IMR-90 (cell line): ENCODE measurements around the gene SH3BGRL3. TPM values are rescaled to one million over a fixed set of nuclear protein-coding genes. Genes with fewer than 3 reads are reported as not detected.

ENCODE experiments used
- ATAC-seq: fragments of 200-7000 bp; cut with Tn5 transposase; 2 replicates; pipeline ENCODE4 v1.9.1; 2020; ENCODE audit warnings: low read depth, mild to moderate bottlenecking, moderate library complexity
- BruUV-seq: library from RNA; stranded (reverse); fragments of 400-500 nt; replicated peaks from 2 replicates; lab custom pipeline; 2021; lab: Mats Ljungman, UMichigan
- CTCF ChIA-PET: fragments of 300-600 bp; formaldehyde crosslinking; extraction: SDS; loops from one replicate; lab custom pipeline; 2021; ENCODE audit warnings: antibody characterized with exemption; lab: Yijun Ruan, JAX
- POLR2A ChIA-PET: fragments of 300-600 bp; sonication (Branson Sonifier 250); formaldehyde crosslinking; loops from one replicate; lab custom pipeline; 2022; ENCODE audit warnings: antibody characterized with exemption; ENCODE audit not compliant: unreplicated experiment; lab: Charles Lee
- DNase-seq: peaks from one replicate; pipeline ENCODE4 v3.0.0; 2013
- H2AFZ ChIP-seq: replicated peaks from 2 replicates; pipeline ENCODE3; 2013; ENCODE audit warnings: low read length, mild to moderate bottlenecking; ENCODE audit not compliant: poor library complexity
- H2AK5ac ChIP-seq: 2 replicates; pipeline ENCODE4 v1.6.1; 2013; ENCODE audit warnings: low read depth, low read length, inconsistent platforms
- H2AK9ac ChIP-seq: replicated peaks from 2 replicates; pipeline ENCODE3; 2013; ENCODE audit warnings: mild to moderate bottlenecking, low read depth, low read length, moderate library complexity; ENCODE audit not compliant: poor library complexity
- H2BK120ac ChIP-seq: 2 replicates; pipeline ENCODE4 v1.6.1; 2013; ENCODE audit warnings: low read depth, low read length, inconsistent platforms
- H2BK15ac ChIP-seq: 3 replicates; pipeline ENCODE4 v1.6.1; 2013; ENCODE audit warnings: low read depth, low read length, inconsistent platforms
- H2BK20ac ChIP-seq: 2 replicates; pipeline ENCODE4 v1.6.1; 2013; ENCODE audit warnings: low read depth, mild to moderate bottlenecking, inconsistent platforms, low read length, moderate library complexity
- H2BK5ac ChIP-seq: 2 replicates; pipeline ENCODE4 v1.6.1; 2013; ENCODE audit warnings: mild to moderate bottlenecking, low read depth, low read length, inconsistent platforms; ENCODE audit not compliant: poor library complexity, severe bottlenecking
- H3K14ac ChIP-seq: replicated peaks from 2 replicates; pipeline ENCODE4 v1.6.1; 2013; ENCODE audit warnings: low read depth, low read length, inconsistent platforms
- H3K18ac ChIP-seq: 2 replicates; pipeline ENCODE4 v1.6.1; 2013; ENCODE audit warnings: low read depth, low read length, control low read depth
- H3K23ac ChIP-seq: 2 replicates; pipeline ENCODE4 v1.6.1; 2013; ENCODE audit warnings: low read depth, low read length, inconsistent platforms
- H3K27ac ChIP-seq: 2 replicates; pipeline ENCODE4 v1.5.1; 2013; ENCODE audit warnings: mild to moderate bottlenecking, control low read depth, low read length; ENCODE audit not compliant: insufficient read depth
- H3K27me3 ChIP-seq: 2 replicates; pipeline ENCODE4 v1.6.1; 2013; ENCODE audit warnings: low read length; ENCODE audit not compliant: control insufficient read depth, insufficient read depth
- H3K36me3 ChIP-seq: 2 replicates; pipeline ENCODE4 v1.6.1; 2013; ENCODE audit warnings: low read length, mixed read lengths; ENCODE audit not compliant: control insufficient read depth, insufficient read depth
- H3K4ac ChIP-seq: 2 replicates; pipeline ENCODE4 v1.6.1; 2013; ENCODE audit warnings: low read depth, low read length, inconsistent platforms
- H3K4me1 ChIP-seq: 2 replicates; pipeline ENCODE4 v1.6.1; 2013; ENCODE audit warnings: low read length, mixed read lengths; ENCODE audit not compliant: control insufficient read depth, insufficient read depth
- H3K4me2 ChIP-seq: 2 replicates; pipeline ENCODE4 v1.6.1; 2013; ENCODE audit warnings: low read depth, mild to moderate bottlenecking, control low read depth, low read length, moderate library complexity
- H3K4me3 ChIP-seq: 2 replicates; pipeline ENCODE4 v1.5.1; 2013; ENCODE audit warnings: low read depth, mild to moderate bottlenecking, control low read depth, low read length, moderate library complexity; ENCODE audit not compliant: insufficient read depth
- H3K56ac ChIP-seq: 2 replicates; pipeline ENCODE4 v1.6.1; 2013; ENCODE audit warnings: low read length, inconsistent platforms; ENCODE audit not compliant: insufficient read depth; ENCODE audit errors: extremely low read depth
- H3K79me1 ChIP-seq, 2 experiments: 2 replicates each; pipeline ENCODE4 v1.6.1; 2013; ENCODE audit warnings: low read length in 2 of 2, inconsistent platforms in 1 of 2, low read depth in 1 of 2
- H3K9ac ChIP-seq: 2 replicates; pipeline ENCODE4 v1.6.1; 2013; ENCODE audit warnings: low read depth, low read length, control low read depth
- H3K9me1 ChIP-seq: 2 replicates; pipeline ENCODE4 v1.6.1; 2013; ENCODE audit warnings: low read length, inconsistent platforms; ENCODE audit not compliant: insufficient read depth
- H3K9me3 ChIP-seq: 2 replicates; pipeline ENCODE4 v1.6.1; 2013; ENCODE audit warnings: low read length; ENCODE audit not compliant: control insufficient read depth, insufficient read depth
- H4K20me1 ChIP-seq: 2 replicates; pipeline ENCODE4 v1.6.1; 2013; ENCODE audit warnings: low read length, inconsistent platforms; ENCODE audit not compliant: insufficient read depth
- H4K5ac ChIP-seq: 2 replicates; pipeline ENCODE4 v1.6.1; 2013; ENCODE audit warnings: mild to moderate bottlenecking, low read depth, low read length, control low read depth
- H4K8ac ChIP-seq, 2 experiments: 2 replicates each; pipeline ENCODE4 v1.6.1; 2013; ENCODE audit warnings: low read depth in 2 of 2, low read length in 2 of 2, control low read depth in 1 of 2, inconsistent platforms in 1 of 2
- H4K91ac ChIP-seq: 2 replicates; pipeline ENCODE4 v1.6.1; 2013; ENCODE audit warnings: low read depth, low read length, inconsistent platforms; ENCODE audit not compliant: insufficient read depth
- CTCF ChIP-seq: conservative IDR thresholded peaks from 2 replicates; pipeline ENCODE4 v1.5.1; 2012; ENCODE audit warnings: mild to moderate bottlenecking, low read depth, low read length, improper control_type of control experiment
- NFE2L2 ChIP-seq: fragments of 150-350 bp; IDR thresholded peaks from 2 replicates; pipeline ENCODE4 v1.6.1; 2016; ENCODE audit warnings: low read depth, mild to moderate bottlenecking, low read length
- RFX5 ChIP-seq: IDR thresholded peaks from 2 replicates; pipeline ENCODE4 v1.8.0; 2012; ENCODE audit warnings: low read depth, mild to moderate bottlenecking, low read length, moderate library complexity
- WGBS, 2 experiments: methylation state at CpG; one replicate each; pipeline versions ENCODE4 v1.1.5 to v1.1.7; 2013; ENCODE audit warnings: missing lambda C conversion rate in 2 of 2; ENCODE audit not compliant: insufficient read length in 1 of 2; ENCODE audit errors: extremely low coverage in 2 of 2; 5-methylcytosine and 5-hydroxymethylcytosine counted together
- dilution Hi-C: fragments of 300-500 bp; cut with HindIII; formaldehyde crosslinking; loops from one replicate; pipeline ENCODE4 v1.14.3; 2018; ENCODE audit warnings: low sequenced_read_pairs; ENCODE audit not compliant: unreplicated experiment
- in situ Hi-C: fragments of 300-500 bp; cut with MboI; formaldehyde crosslinking; loops from 3 replicates; pipeline ENCODE4 v1.14.3; 2019; ENCODE audit warnings: low sequenced_read_pairs, inconsistent platforms, mixed read lengths
- intact Hi-C: fragments of 100-400 bp; cut with micrococcal nuclease; formaldehyde crosslinking; loops from 2 replicates; pipeline ENCODE4 v1.10.0; 2022
- polyA plus RNA-seq, 3 experiments: library from polyadenylated mRNA; depleted of rRNA; stranded (reverse); fragments of >200 nt; gene quantifications; 2 replicates each; pipeline ENCODE4 v1.2.3, GENCODE V29; 2012; ENCODE audit warnings: low replicate concordance in 1 of 3
- total RNA-seq: library from RNA; depleted of rRNA; stranded (reverse); fragments of >200 nt; gene quantifications from 2 replicates; pipeline ENCODE4 v1.2.3, GENCODE V29; 2012

SH3BGRL3 gene
- total and polyA plus RNA-seq, 2 of the 4 experiments (the other 2 are of a cell fraction), result 35.0 to 483 TPM

GRCh38 chr1:26290122-26290881 is 10.4 kb downstream of the SH3BGRL3 start:
- Histone ChIP-seq H3K27me3 (no peaks in the 10 kb centered on the region), H3K9me3 (no peaks in the 10 kb centered on the region), H2AK5ac (no peak overlapping the region), H3K18ac (no peak overlapping the region), H2AFZ (no peak overlapping the region), H3K36me3 (no peaks in the 10 kb centered on the region), H3K23ac (no peak overlapping the region), H2BK15ac (no peak overlapping the region), H4K91ac (no peak overlapping the region), H3K4me3 (no peak overlapping the region), H2BK20ac (no peak overlapping the region), H3K4ac (no peak overlapping the region), H3K4me1 (peaks cover under 1% of the 10 kb centered on the region), H2AK9ac (no peak overlapping the region), H4K5ac (no peak overlapping the region), H3K79me1 (peaks cover 0 to 16% of the 10 kb centered on the region in 2 experiments; a peak in 2 of 4 replicates), H3K14ac (no peak overlapping the region), H3K4me2 (no peak overlapping the region), H2BK120ac (no peak overlapping the region), H3K27ac (no peak overlapping the region), H2BK5ac (no peak overlapping the region), H4K8ac (no peak overlapping the region), H3K9ac (no peak overlapping the region), H3K9me1 (peaks cover 6% of the 10 kb centered on the region), H4K20me1 (no peaks in the 10 kb centered on the region), H3K56ac (no peak overlapping the region)
- POLR2A ChIA-PET, result no interaction called here
- in situ Hi-C loops (no loop called here), intact Hi-C loops (no loop called here), dilution Hi-C loops (no loop called here)
- DNase-seq (no peak), ATAC-seq (no peak)
- BruUV-seq, result no TSS peak
- 89% methylated on average over 5 of the region's 11 CpGs; no CpG with 5 or more reads in 1 of the 2 experiments for WGBS, 2 experiments
- TF ChIP-seq CTCF, result no peak
- no peak for TF ChIP-seq NFE2L2
- no peak for TF ChIP-seq RFX5
- CTCF ChIA-PET, result no interaction called here
